ENCODE measurements around the gene FREM2.

The FREM2 gene

DNA sequence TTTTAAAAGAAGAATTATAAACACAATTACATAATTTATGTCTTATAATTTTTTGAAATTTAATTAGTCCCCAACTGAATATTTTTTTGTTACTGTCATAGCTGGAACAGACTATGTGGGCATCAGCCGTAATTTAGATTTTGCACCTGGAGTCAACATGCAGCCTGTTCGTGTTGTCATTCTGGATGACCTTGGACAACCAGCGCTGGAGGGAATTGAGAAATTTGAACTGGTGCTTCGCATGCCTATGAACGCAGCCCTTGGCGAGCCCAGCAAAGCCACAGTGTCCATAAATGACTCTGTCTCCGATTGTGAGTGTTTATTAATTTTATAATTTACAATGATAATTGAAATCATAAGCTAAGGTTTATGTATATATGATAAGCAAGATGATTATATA, 161.5 kb downstream of the FREM2 start:
- no peak for TF ChIP-seq TAF1 (IDR thresholded peaks at IDR 0.05; ENCODE audit: low read depth)
- TF ChIP-seq CREB1 (IDR thresholded peaks at IDR 0.05; ENCODE audit: low read depth) = no peak
- no peak for TF ChIP-seq YY1 (IDR thresholded peaks at IDR 0.05; ENCODE audit: low read depth)
- no peak for TF ChIP-seq USF1 (IDR thresholded peaks at IDR 0.05)
- TF ChIP-seq ZBTB7A (IDR thresholded peaks at IDR 0.05; ENCODE audit: low read depth) = no peak
- TF ChIP-seq TCF12 (IDR thresholded peaks at IDR 0.05; ENCODE audit: low read depth) = no peak
- no peak for TF ChIP-seq EP300 (IDR thresholded peaks at IDR 0.05; ENCODE audit: borderline replicate concordance)
- no peak for TF ChIP-seq EGR1 (IDR thresholded peaks at IDR 0.05)
- no peak for TF ChIP-seq FOXM1 (IDR thresholded peaks at IDR 0.05; ENCODE audit: borderline replicate concordance, low read depth)
- no peak for TF ChIP-seq CEBPB (IDR thresholded peaks at IDR 0.05)
- TF ChIP-seq, protein P1, sequence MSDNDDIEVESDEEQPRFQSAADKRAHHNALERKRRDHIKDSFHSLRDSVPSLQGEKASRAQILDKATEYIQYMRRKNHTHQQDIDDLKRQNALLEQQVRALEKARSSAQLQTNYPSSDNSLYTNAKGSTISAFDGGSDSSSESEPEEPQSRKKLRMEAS (IDR thresholded peaks at IDR 0.05) = no peak
- no peak for TF ChIP-seq REST (IDR thresholded peaks at IDR 0.05; ENCODE audit: low read depth)
- no peak for TF ChIP-seq NFIC (IDR thresholded peaks at IDR 0.05)
- TF ChIP-seq RAD21 (IDR thresholded peaks at IDR 0.05; ENCODE audit: low read depth) = no peak
- TF ChIP-seq TEAD4 (IDR thresholded peaks at IDR 0.05) = no peak

- TF ChIP-seq CREB1 (IDR thresholded peaks at IDR 0.05; ENCODE audit: low read depth) = no peak
- TF ChIP-seq EP300 (IDR thresholded peaks at IDR 0.05; ENCODE audit: borderline replicate concordance) = no peak
- no peak for TF ChIP-seq USF1 (IDR thresholded peaks at IDR 0.05)
- TF ChIP-seq FOXM1 (IDR thresholded peaks at IDR 0.05; ENCODE audit: borderline replicate concordance, low read depth) = no peak
Observed at GRCh38 chr13:38849315-38849714, 162.4 kb downstream of the FREM2 start.

DNA sequence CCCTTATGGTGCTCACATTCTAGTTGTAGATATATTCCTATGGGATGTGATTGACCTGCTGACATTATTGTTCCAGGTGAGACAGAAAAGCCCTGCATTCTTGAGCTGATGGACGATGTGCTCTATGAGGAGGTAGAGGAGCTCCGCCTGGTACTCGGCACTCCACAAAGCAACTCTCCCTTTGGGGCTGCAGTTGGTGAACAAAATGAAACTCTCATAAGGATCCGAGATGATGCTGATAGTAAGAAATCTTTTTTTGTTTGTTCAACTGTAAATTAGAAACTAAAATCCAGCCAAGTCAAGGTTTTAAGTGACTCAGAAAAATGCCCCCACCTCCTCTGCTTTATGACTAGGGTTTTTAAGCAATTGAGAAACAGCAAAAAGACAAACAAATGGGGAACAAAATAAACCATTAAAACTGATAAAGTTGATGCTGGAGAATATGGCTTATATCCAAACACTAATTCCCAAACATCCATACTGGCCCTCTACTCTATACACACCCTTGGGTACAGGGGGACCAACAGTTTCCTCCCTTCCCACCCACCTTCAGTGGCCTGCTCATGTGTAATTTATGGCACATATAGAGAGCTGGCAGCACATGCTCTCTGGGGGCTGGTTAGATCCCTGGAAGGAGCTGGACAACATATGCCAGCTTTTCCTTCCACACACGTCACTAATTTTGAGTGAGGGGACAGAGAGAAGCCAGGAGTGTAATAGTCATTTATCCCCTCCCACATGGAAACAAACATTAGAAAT, 164.2 kb downstream of the FREM2 start:
- no peak for TF ChIP-seq TAF1 (IDR thresholded peaks at IDR 0.05; ENCODE audit: low read depth)
- no peak for TF ChIP-seq ZBTB7A (IDR thresholded peaks at IDR 0.05; ENCODE audit: low read depth)
- no peak for TF ChIP-seq EGR1 (IDR thresholded peaks at IDR 0.05)

GRCh38 chr13:38854226-38854625, 167.3 kb downstream of the FREM2 start:
- TF ChIP-seq REST (IDR thresholded peaks at IDR 0.05; ENCODE audit: low read depth) = no peak
- no peak for TF ChIP-seq TAF1 (IDR thresholded peaks at IDR 0.05; ENCODE audit: low read depth)
- no peak for TF ChIP-seq CREB1 (IDR thresholded peaks at IDR 0.05; ENCODE audit: low read depth)
- TF ChIP-seq NFIC (IDR thresholded peaks at IDR 0.05) = no peak
- TF ChIP-seq ZBTB7A (IDR thresholded peaks at IDR 0.05; ENCODE audit: low read depth) = no peak
- TF ChIP-seq, protein P1 (IDR thresholded peaks at IDR 0.05) = no peak
- no peak for TF ChIP-seq YY1 (IDR thresholded peaks at IDR 0.05; ENCODE audit: low read depth)
- TF ChIP-seq TEAD4 (IDR thresholded peaks at IDR 0.05) = no peak
- no peak for TF ChIP-seq RAD21 (IDR thresholded peaks at IDR 0.05; ENCODE audit: low read depth)
- no peak for TF ChIP-seq USF1 (IDR thresholded peaks at IDR 0.05)
- no peak for TF ChIP-seq TCF12 (IDR thresholded peaks at IDR 0.05; ENCODE audit: low read depth)

DNA sequence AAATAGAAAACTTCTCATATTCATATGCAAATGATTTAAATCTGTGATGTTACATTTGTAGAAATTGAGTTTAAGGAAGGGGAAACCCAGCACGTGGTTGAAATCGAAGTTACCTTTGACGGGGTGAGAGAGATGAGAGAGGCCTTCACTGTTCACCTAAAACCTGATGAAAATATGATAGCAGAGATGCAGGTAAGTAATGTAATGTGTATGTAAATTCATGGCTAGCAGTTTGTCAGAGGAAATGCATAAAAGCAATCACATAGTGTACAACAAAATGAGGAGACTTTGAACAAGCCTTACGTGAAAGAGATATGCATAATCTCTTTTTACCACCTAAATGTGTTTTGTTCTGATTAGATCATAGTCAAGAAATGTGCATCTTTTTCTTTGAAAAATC, 169.2 kb downstream of the FREM2 start:
- TF ChIP-seq YY1 (IDR thresholded peaks at IDR 0.05; ENCODE audit: low read depth) (no peak), NFIC (IDR thresholded peaks at IDR 0.05) (no peak), RAD21 (IDR thresholded peaks at IDR 0.05; ENCODE audit: low read depth) (no peak), EP300 (IDR thresholded peaks at IDR 0.05; ENCODE audit: borderline replicate concordance) (no peak), CREB1 (IDR thresholded peaks at IDR 0.05; ENCODE audit: low read depth) (no peak), CEBPB (IDR thresholded peaks at IDR 0.05) (no peak), TEAD4 (IDR thresholded peaks at IDR 0.05) (no peak), TCF12 (IDR thresholded peaks at IDR 0.05; ENCODE audit: low read depth) (no peak), EGR1 (IDR thresholded peaks at IDR 0.05) (no peak), USF1 (IDR thresholded peaks at IDR 0.05) (no peak), ZBTB7A (IDR thresholded peaks at IDR 0.05; ENCODE audit: low read depth) (no peak), REST (IDR thresholded peaks at IDR 0.05; ENCODE audit: low read depth) (no peak), TAF1 (IDR thresholded peaks at IDR 0.05; ENCODE audit: low read depth) (no peak)
- TF ChIP-seq, protein P1 (IDR thresholded peaks at IDR 0.05) = no peak

All from Ishikawa (cell line).